ENCODE measurements around the gene PSME3. TPM values are rescaled to one million over a fixed set of nuclear protein-coding genes. Genes with fewer than 3 reads are reported as not detected.

PSME3 gene
- total and polyA plus RNA-seq, 9 of the 15 experiments (the other 6 are each of a cell fraction or from before 2014, with no cell fraction given): 31.2 to 275 (median 141) TPM

DNA sequence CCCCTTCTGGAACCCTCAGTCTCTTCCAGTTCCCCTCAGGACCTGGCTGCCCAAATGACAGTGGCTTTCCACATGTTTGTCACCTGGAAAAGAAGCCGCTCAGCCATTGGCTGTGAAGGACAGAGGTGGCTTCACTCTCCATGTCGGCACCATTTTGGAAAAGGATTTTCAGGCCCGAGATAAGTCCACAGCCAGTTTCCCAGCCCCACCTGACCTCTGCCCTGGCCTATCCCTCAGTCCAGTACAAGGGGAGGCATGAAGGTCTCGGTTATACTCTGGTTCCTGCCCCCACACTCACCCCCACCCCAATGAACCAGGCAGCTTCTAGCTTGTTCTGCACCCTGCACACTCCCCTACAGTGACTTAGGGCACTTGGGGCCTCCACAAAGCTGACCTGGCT is 33.0 kb downstream of the PSME3 start:
- intact Hi-C loops (cut with micrococcal nuclease): no loop called here
- H3K79me2 ChIP-seq (ENCODE audit: control insufficient read depth, insufficient read depth, low read length): no peaks in the 10 kb centered on the region

More for the DNA sequence above, 33.0 kb downstream of the PSME3 start:
- TF ChIP-seq RNF2 (IDR thresholded peaks at IDR 0.05) (no peak), IRF9 (tag; IDR thresholded peaks at IDR 0.05) (no peak), ARID1B (IDR thresholded peaks at IDR 0.05) (no peak), EP400 (IDR thresholded peaks at IDR 0.05) (no peak), POLR2AphosphoS2 (IDR thresholded peaks at IDR 0.05; ENCODE audit: low read length) (no peak), ILF3 (IDR thresholded peaks at IDR 0.05; ENCODE audit: borderline replicate concordance) (no peak), ZNF507 (tag; conservative IDR thresholded peaks at IDR 0.05) (no peak), FOXK2 (conservative IDR thresholded peaks at IDR 0.05 in 1 of 2, IDR thresholded peaks at IDR 0.05 in 1 of 2; ENCODE audit: low read depth in 2 of 2) (no peak), ZNF12 (CRISPR knock-in tag; IDR thresholded peaks at IDR 0.05) (no peak), ELF4 (CRISPR knock-in tag; IDR thresholded peaks at IDR 0.05) (no peak), HDAC6 (IDR thresholded peaks at IDR 0.05; ENCODE audit: low read depth, low read length) (no peak), ZBED1 (IDR thresholded peaks at IDR 0.05) (no peak), ZNF76 (CRISPR knock-in tag; IDR thresholded peaks at IDR 0.05; ENCODE audit: borderline replicate concordance) (no peak), CREM (IDR thresholded peaks at IDR 0.05; ENCODE audit: low read depth) (no peak), PYGO2 (tag; IDR thresholded peaks at IDR 0.05) (no peak)
- BruUV-seq (replicated peaks): no TSS peak
- Histone ChIP-seq H3K4me1 (replicated peaks in 1 of 2; ENCODE audit: control insufficient read depth in 2 of 2, insufficient read depth in 2 of 2, low read length in 2 of 2) (peaks cover 0 to 5% of the 10 kb centered on the region in 2 experiments; a peak in 1 of 5 replicates), H3K27me3 (ENCODE audit: control insufficient read depth in 2 of 2, insufficient read depth in 2 of 2, low read length in 2 of 2) (peaks cover 19 to 41% of the 10 kb centered on the region in 2 experiments; a peak in 4 of 5 replicates), H3K4me3 (no peak overlapping the region), H3K9ac (ENCODE audit: insufficient read depth in 1 of 2, low read depth in 2 of 2, low read length in 2 of 2) (no peak overlapping the region; a peak in 1 of 4 replicates), H3K4me2 (ENCODE audit: insufficient read depth, low read length) (no peak overlapping the region), H3K9me1 (ENCODE audit: control insufficient read depth, insufficient read depth, low read length) (no peaks in the 10 kb centered on the region), H2AFZ (ENCODE audit: low read depth, low read length) (no peak overlapping the region), H3K36me3 (ENCODE audit: control insufficient read depth, insufficient read depth, low read length) (no peaks in the 10 kb centered on the region), H3K9me3 (replicated peaks; ENCODE audit: control insufficient read depth, insufficient read depth, low read depth, low read length) (0 out of 2 replicates have a peak, but pooled peaks cover 1% of the 10 kb centered on the region), H4K20me1 (replicated peaks; ENCODE audit: control insufficient read depth, insufficient read depth, low read length) (no peaks in the 10 kb centered on the region), H3K27ac (ENCODE audit: extremely low read depth, low read depth, low read length) (no peak overlapping the region)
- 10% methylated on average over 4 of the region's 4 CpGs for WGBS (ENCODE audit: insufficient coverage, low coverage, missing lambda C conversion rate)
- FAIRE-seq (no peak), ATAC-seq (no peak), DNase-seq (ENCODE audit: extremely low read depth in 1 of 4, low spot score in 3 of 4) (no peak)
- POLR2A ChIA-PET: interaction anchor here (0.5 to 2.0 kb wide), 4 partner anchors 11 to 1462 kb away, joined by 3 to 6 read pairs (median 3); no protein-coding TSS in a partner anchor
- in situ Hi-C loops (cut with MboI): no loop called here
- CTCF ChIA-PET (ENCODE audit: low intra/inter-chr PET ratio): no interaction called here

Data from K562 (cell line).